ENCODE measurements around the gene HCFC1.

DNA sequence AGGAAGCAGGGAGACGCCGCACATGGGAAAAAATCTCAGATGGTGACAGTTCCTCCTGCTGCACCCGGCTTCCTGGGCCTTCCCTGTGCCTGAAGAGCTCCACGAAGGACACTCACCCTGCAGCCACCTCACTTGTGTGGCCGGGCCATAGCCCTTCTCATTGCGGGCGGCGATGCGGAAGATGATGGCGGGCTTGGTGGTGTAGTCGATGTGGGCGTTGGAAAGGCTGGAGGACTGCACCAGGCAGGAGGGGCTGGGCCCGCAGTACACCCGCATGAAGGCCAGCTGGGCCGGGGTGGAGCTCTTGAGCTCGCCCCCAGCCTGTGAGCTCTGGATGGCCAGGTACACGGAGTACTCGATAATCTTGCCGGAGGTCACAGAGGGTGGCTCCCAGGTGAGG is 21.5 kb downstream of the HCFC1 start:
- TF ChIP-seq, protein P1, sequence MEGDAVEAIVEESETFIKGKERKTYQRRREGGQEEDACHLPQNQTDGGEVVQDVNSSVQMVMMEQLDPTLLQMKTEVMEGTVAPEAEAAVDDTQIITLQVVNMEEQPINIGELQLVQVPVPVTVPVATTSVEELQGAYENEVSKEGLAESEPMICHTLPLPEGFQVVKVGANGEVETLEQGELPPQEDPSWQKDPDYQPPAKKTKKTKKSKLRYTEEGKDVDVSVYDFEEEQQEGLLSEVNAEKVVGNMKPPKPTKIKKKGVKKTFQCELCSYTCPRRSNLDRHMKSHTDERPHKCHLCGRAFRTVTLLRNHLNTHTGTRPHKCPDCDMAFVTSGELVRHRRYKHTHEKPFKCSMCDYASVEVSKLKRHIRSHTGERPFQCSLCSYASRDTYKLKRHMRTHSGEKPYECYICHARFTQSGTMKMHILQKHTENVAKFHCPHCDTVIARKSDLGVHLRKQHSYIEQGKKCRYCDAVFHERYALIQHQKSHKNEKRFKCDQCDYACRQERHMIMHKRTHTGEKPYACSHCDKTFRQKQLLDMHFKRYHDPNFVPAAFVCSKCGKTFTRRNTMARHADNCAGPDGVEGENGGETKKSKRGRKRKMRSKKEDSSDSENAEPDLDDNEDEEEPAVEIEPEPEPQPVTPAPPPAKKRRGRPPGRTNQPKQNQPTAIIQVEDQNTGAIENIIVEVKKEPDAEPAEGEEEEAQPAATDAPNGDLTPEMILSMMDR (IDR thresholded peaks at IDR 0.05; ENCODE audit: borderline replicate concordance, extremely low read depth, low read length, poor library complexity, severe bottlenecking): no peak
- TF ChIP-seq EZH2 (IDR thresholded peaks at IDR 0.05; ENCODE audit: borderline replicate concordance, low read depth, low read length, severe bottlenecking): no peak
